NCI-H748 (cell line): ENCODE measurements around the gene MLST8.
"Not testable (repeated sequence)": the region's sequence is repeated elsewhere in the genome, so short reads cannot be mapped to it uniquely, and the experiment has no call there.

ENCODE experiments used
- DNase-seq: peaks from one replicate; lab custom pipeline; 2025; ENCODE audit not compliant: unreplicated experiment; lab: John Stamatoyannopoulos, UW

MLST8 gene

DNA sequence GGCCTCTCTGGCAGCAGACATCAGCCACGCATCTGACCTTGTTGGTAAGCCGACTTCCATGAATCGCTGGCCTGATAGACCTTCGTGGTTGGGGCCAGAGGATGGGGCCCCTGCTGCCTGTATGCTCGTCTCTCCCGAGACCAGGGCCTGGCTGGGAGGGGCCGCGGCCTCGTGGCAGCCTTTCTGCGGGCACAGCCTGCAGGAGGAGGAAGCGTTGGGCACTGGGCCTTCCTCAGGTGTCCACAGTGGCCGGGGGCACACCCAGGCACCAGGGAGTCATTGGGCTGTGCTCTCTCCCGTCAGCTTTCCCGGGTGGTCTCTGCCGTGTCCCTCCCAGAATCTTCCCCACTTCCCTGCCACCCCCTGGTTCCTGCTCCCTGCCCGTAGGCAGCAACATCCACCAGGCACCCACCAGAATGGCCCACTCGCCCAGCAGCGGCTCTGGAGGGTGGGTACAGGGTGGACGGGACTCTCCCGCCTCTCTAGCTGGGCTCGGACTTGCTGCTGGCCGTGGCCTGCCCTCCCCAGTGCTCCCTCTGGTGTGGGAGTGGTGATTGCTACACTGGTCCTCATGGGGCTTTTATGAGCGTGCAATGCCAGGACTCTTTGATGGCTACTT lies 24.5 kb downstream of the MLST8 start:
- no peak for DNase-seq

DNA sequence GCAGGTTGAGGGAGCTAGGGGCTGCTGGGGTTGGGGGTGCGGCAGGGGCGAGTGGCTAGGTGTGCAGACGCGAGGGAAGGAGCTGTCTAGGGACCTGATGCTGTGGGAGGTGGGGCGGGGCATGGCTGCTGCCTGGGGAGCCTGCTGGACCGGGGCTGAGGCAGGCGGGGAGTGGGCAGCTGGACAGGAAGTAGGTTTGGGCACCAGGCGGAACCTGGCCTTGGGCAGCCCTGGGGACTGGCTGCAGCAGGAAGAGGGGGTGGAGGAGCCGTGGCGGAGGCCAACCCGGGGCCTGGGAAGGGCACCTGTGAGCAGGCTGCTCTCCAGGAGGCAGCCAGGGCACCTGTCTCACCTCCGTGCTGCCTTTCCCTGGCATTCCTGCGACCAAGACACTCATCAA lies 25.1 kb downstream of the MLST8 start:
- no peak for DNase-seq

DNA sequence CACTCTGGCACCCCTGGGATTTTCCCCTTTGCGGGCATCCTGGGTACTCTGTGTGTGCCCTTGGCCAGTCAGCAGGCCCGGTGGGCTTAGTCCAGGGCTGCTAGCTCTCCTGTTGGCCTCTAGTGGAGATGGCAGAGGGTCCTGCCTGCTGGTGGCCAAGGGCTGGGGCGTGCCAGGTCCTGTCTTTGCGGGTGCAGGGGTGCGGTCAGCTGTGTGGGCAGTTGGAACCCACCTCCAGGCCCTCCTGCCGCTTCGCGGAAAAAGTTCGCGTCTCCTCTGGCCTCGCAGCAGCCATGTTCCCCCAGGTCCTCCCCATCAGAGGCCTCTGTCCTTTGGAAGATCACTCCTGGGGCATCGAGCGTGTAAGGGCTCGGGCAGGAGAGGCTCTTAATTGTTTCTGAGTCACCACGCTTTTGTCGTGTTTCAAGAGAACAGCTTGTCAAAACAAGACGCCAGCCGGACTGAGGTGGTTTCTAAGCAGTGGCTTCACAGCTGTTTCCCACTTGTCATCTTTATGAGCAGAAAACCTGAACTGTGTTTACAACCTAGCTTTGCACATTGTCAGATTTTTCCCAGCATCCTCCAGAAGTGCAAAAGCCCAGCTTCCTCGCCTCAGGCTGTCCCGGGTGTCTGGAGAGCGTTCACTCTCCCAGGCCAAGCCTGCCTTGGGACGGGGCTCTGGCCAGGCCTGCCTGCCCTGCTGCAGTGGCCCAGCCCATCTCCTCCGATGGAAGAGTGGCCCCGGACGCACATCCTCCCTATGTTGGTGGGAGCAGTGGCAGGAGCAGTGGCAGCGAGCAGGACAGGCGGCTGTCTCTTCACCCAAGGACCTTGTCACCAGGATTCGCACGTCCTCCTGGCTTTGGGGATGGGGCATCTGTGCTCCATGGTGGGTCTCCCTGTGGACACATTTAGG lies 26.0 kb downstream of the MLST8 start:
- no peak for DNase-seq

DNA sequence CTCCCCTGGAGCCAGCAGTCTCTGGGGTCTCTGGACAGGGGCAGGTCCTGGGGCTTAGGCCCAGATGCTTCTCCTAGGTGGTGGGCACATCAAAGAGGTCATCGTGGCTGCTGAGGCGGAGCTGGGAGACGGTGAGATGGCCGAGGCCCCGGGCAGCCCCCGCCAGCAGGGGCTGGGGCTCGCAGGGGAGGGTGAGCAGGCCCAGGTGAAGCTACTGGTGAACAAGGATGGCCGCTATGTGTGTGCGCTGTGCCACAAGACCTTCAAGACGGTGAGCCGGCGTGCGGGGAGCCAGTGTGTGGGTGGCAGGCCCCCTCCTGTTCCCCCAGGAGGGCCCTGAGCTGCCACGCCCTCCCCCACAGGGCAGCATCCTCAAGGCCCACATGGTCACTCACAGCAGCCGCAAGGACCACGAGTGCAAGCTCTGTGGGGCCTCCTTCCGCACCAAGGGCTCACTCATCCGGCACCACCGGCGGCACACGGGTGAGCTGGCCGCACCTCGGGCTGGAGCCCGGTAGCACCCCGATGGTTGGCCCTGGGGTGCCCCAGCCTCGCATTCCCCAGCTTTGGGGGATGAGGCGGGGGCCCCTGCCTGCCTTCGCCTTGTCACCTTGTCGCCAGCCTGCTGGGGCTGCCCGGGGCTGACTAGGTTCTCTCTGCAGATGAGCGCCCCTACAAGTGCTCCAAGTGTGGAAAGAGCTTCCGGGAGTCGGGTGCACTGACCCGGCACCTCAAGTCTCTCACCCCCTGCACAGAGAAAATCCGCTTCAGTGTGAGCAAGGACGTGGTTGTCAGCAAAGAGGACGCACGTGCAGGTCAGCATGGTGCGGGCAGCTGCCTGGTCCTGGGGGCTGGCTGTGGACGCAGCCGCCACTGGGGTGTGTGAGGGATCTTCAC lies 27.1 kb downstream of the MLST8 start:
- no peak for DNase-seq

DNA sequence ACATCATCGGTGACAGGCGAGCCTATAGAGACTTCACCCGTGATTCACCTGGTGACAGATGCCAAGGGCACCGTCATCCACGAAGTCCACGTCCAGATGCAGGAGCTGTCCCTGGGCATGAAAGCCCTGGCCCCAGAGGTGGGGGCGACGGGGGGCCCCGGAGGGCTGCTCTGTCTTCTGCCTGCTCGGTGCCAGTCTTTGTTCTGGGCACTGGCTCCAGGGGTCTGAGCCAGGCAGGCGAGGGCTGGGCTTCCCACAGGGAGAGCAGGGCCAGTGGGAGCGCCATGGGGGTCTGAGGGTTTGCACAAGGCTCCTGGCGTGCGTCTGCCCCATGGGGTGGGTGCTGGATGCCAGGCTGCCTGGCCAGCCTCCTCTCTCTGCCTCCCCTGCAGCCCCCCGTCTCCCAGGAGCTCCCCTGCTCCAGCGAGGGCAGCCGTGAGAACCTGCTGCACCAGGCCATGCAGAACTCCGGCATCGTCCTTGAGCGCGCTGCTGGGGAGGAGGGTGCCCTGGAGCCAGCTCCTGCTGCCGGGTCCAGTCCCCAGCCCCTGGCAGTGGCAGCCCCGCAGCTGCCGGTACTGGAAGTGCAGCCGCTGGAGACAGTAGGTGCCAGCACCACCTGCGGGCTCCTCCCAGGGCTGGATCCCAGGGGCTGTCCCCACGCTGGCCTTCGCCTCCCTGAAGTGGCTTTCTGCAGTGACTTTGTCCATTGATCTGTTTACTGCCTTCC lies 28.0 kb downstream of the MLST8 start:
- no peak for DNase-seq

DNA sequence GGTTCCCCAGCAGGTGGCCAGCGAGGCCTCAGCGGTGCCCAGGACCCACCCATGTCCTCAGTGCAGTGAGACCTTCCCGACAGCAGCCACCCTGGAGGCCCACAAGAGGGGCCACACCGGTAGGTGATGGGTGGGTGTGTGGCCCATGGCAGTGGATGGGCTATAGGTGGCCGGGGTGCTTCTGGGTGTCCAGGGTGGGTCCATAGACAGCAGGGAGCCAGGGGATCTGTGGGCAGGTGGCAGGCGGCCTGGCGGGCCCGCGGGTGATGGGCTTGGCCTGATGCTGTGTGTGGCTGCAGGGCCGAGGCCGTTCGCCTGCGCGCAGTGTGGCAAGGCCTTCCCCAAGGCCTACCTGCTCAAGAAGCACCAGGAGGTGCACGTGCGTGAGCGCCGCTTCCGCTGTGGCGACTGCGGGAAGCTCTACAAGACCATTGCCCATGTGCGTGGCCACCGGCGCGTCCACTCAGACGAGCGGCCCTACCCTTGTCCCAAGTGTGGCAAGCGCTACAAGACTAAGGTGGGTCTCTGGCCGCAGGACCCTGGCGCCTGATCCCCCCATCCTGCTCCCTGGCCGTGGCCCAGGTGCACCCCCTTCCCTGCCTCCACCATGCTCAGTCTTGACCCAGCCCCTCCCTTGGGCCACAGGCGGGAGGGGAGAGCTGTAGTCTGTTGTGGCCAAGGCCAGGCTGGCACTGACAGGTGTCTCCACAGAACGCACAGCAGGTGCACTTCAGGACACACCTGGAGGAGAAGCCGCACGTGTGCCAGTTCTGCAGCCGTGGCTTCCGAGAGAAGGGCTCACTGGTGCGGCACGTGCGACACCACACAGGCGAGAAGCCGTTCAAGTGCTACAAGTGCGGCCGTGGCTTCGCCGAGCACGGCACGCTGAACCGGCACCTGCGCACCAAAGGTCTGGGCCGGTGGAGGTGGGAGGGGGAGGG lies 28.9 kb downstream of the MLST8 start:
- DNase-seq = no peak

DNA sequence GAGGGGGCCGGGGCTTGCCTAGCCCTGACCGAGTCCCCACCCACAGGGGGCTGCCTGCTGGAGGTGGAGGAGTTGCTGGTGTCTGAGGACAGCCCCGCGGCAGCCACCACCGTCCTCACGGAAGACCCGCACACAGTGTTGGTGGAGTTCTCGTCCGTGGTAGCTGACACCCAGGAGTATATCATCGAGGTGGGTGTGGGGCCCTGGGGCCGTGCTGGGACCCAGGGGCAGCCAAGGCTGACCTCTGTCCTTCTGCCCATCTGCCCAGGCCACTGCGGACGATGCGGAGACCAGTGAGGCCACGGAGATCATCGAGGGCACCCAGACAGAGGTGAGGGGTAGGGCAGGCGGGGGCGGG lies 29.5 kb downstream of the MLST8 start:
- no peak for DNase-seq

DNA sequence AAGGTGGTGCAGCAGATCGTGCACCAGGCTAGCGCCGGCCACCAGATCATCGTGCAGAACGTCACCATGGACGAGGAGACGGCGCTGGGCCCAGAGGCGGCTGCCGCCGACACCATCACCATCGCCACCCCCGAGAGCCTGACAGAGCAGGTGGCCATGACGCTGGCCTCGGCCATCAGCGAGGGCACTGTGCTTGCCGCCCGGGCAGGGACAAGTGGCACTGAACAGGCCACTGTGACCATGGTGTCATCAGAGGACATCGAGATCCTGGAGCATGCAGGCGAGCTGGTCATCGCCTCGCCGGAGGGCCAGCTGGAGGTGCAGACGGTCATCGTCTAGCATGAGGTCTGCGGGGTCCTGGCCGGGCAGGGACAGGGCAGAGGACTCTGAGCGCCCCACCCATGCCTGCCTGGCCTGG lies 30.0 kb downstream of the MLST8 start:
- DNase-seq = no peak

DNA sequence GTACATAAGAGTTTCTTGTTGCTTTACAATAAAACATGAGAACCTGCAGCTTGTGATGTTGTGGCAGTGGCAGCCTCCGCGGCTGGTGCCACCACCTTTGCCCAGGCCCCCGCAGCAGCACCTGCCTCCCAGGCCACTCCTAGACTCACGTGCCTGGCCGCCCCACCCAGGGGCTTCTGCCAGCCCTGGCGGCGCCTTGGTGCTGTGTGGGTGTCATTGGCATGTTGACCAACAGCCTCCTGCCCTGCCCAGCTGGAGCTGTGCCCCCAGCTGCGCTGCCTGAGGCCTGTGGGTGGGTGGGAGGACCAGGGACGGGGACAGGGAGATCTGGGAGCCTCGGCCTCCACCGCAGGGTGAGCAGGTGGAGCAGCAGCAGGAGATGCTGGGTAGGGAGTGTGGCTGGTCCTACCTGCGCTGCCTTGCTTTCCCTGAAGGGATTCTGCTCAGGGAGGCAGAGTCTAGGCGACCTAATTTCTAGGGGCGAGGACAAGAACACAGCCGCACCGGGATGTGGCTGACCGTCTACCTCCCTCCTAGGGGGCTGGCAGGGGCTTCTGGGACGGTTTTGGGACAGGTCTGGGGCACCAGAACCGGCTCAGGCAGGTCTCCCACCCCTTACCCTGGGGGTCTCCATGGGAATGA lies 30.6 kb downstream of the MLST8 start:
- DNase-seq = no peak

DNA sequence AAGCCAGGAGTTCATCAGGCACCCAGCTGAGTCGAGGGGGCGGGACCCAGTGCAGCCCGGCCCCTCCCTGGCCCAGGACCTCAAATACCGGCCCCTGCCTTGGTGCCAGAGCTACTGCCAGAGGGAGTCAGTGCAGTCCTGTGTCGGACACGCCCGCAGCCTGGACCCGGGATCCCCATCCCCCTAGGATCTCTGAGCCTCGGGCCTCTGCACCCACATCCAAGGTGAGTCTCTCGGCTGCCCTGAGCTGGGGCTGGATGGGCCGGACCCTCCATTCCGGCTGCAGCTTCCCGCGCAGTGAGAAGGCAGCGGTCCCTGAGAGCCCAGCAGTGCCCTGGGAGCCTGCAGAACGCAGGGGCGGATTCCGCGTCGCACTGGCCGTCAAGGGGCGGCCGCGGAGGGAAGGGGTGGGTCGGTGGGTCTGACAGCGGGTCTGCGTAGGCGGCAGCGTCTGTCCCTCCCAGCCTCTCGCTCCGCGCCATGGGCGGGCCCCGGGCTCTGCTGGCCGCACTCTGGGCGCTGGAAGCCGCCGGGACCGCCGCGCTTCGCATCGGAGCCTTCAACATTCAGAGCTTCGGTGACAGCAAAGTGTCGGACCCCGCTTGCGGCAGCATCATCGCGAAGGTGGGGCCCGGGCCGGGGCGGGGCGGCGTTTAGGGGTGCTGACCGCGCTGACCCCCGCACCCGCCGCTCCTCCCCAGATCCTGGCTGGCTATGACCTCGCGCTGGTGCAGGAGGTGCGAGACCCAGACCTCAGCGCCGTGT lies 31.3 kb downstream of the MLST8 start, which contains the start of gene DNASE1L2:
Gene DNASE1L2, plus strand, starts transcription at position 108 of the 765 bp plus-strand sequence. Its CDS starts 373 bp downstream, at position 481.
- DNase-seq = peak; percentile 37

DNA sequence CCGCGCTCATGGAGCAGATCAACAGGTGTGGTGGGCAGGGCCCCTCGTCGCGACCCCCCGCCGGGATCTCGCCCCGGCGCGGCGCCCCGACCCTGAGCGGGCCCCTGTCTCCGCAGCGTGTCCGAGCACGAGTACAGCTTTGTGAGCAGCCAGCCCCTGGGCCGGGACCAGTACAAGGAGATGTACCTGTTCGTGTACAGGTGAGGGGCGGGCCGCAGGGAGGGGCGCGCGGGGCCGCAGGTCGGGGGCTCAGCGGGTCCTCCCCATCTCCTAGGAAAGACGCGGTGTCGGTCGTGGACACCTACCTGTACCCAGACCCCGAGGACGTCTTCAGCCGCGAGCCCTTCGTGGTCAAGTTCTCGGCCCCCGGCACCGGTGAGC lies 31.8 kb downstream of the MLST8 start:
- DNase-seq = peak; percentile 29

DNA sequence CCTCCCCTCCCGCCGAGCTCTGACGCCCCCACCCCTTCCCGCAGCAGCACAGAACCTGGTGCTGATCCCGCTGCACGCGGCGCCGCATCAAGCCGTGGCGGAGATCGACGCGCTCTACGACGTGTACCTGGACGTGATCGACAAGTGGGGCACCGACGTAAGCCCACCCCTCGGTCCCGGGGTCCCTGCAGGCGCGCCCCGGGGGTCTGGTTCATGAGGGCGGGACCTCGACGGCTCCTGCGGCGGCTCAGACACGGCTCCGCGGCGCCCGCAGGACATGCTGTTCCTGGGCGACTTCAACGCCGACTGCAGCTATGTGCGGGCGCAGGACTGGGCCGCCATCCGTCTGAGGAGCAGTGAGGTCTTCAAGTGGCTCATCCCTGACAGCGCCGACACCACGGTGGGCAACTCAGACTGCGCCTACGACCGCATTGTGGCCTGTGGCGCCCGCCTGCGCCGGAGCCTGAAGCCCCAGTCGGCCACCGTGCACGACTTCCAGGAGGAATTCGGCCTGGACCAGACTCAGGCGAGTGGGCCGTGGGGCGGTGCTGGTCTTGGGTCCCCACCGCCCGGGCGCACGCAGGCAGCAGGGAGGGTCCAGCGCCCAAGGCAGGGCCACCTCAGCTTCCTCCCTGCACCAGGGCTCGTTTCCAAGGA lies 32.4 kb downstream of the MLST8 start:
- no peak for DNase-seq

DNA sequence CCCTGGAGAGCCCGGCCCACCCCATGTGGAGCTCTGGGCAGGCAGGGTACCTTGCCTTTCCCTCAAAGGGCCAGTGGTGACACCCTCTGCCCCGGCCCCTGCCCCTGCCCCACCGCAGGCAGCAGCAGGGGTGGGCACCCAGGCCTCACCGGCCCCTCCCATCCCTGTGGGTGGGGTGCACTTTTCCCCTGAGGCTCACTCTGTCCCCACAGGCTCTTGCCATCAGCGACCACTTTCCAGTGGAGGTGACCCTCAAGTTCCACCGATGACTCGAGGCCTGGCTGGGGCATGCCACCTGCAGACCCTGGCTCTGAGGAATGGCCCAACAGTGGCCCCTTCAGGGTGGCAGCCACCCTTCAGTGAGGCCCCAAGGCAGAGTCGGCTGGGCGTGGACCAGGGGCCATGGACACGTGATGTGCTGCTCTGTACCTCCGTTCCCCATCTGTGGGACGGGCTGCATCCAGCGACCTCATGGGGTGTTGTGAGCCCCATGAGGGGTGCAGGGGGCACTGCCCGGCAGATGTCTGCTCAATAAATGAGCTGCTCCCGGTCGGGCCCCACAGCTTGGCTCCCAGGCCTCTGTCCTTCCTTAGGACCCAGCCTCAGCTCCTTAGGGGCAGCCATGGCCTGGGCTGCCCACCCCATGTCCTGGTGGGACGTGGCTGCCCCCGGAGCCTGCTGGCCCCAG lies 33.0 kb downstream of the MLST8 start:
- no peak for DNase-seq

DNA sequence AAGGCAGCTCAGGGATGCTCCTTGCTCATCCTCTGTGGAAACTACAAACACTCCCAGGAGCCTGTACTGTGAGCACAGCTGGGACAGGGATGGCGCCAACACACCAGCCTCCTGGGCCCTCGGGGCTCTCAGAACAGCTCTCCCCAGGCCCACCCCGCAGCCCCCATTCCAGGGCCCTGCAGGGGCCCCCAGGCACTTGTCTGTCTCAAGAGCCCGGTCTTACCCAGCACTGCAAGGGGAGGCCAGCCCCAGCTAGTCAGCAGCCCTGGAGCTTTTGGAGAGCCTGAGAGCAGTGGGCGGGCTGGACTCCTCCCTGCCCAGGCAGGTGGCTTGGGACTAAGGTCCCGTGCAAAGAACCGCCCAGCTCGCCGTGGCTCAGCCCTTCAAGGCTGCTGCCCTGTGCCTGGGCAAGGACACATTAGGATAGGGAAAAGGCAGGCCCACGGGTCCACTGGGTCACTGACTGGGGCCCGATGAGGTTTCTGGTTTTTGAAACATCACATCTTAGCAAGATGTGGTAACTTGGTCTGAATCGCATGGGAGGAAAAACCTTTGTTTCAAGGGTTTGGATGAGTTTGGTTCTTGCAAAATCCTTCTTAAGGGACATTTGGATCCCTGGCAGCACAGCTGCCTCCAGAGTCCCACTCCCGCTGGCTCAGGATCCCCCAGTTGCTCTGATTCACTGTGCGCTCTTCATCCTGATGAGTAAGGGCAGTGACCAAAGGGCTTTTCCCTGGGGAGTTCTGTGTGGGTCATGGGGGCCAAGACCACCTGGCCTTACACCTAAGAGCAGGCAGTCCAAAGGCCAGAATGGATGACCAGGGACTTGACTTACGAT lies 33.8 kb downstream of the MLST8 start:
- DNase-seq = no peak

DNA sequence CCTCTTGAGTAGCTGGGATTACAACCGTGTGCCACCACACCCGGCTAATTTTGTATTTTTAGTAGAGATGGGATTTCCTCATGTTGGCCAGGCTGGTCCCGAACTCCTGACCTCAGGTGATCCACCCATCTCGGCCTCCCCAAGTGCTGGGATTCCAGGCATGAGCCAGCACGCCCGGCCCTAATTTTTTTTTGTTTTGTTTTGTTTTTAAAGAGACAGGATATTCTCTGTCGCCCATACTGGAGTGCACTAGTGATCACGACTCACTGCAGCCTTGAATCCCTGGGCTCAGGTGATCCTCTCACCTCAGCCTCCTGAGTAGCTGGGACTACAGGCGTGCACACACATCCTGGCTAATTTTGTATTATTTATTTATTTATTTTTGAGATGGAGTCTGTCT lies 35.1 kb downstream of the MLST8 start:
- not testable (repeated sequence) for DNase-seq

DNA sequence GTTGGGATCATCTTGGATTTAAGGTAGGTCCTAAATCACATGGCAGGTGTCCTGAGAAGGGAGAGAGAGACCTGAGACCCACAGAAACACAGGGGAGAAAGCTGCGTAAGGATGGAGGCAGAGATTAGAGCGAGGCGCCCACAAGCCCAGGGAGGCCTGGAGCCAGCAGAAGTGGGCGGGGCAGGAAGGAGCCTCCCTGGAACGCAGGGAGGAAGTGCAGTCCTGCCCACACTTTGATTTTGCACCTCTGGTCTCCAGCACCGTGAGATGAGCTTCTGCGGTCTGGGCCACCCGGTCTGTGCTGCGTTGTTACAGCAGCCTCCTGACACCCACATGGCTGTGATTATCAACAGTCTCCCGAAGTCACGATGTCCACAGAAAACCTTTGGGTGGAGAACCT lies 37.3 kb downstream of the MLST8 start:
- DNase-seq = no peak
